ENCODE measurements around the gene TUBGCP2. TPM values are rescaled to one million over a fixed set of nuclear protein-coding genes. Genes with fewer than 3 reads are reported as not detected.

Gene TUBGCP2
- total RNA-seq, 1 experiment from 2014 or later, result 87.7 TPM

DNA sequence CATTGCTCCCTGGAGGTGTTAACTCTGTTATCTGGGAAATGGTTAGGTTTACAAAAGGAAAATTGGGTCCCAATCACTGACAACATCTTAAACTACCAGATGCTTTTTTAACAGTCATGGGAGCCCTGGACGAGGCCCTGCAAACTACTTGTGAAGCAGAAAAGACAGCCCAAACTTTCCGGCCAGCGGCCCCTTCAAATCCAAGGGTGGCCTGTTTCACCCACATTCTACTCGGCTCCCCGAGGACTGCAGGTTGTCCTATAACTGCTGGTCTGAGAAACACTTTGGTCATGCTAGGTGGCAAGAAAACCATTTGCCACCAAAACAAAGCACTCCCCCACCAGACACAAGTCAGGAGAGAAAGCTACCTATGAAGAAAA, 2.6 kb downstream of the TUBGCP2 start:
- no peak for DNase-seq (ENCODE audit: low spot score)

- DNase-seq (ENCODE audit: low spot score), result no peak
Measured at GRCh38 chr10:133303206-133303605, 5.5 kb downstream of the TUBGCP2 start.

- DNase-seq (ENCODE audit: low spot score), result no peak
Measured at GRCh38 chr10:133302230-133302629, 6.4 kb downstream of the TUBGCP2 start.

GRCh38 chr10:133299738-133300137, 8.9 kb downstream of the TUBGCP2 start:
- DNase-seq (ENCODE audit: low spot score), result no peak

DNA sequence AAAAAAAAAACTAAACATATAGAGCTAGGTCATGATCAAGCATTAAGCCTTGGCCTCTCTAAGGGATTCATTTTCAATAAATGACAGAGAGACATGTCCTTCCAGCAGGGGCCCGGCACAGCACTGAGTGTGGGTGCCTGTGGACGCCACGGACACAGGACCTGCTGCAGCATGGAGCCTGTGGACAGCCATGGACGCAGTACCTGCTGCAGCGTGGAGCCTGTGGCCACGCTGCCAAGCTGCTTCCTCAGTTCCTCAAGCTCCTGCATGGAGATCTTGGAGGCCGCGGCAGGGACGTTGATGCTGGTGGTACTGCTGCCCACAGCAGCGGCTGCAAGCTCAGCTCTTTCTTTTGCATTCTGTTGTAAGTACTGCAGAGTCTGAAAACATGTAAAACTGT, 9.4 kb downstream of the TUBGCP2 start:
- DNase-seq (ENCODE audit: low spot score), result no peak

GRCh38 chr10:133298466-133298865, 10.2 kb downstream of the TUBGCP2 start:
- no peak for DNase-seq (ENCODE audit: low spot score)

DNA sequence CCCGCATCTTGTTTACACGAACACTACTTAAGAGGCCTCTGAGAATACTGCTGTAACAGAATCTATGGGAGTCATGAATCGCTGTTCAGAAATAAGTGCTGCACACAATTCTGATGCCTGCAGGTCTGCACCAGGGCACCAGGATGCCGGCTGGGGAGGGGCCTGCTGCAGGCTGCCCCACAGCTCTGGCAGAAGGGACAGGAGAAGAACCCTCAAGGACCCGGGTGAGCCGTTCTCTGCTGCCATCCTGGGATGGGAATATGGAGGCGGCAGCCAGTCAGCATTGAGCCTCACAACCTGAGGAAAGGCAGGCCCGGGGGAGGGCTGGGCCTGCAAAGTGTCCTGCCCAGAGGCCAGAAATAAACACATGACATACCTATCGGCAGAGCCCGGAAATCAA, 11.2 kb downstream of the TUBGCP2 start:
- DNase-seq (ENCODE audit: low spot score), result no peak

DNA sequence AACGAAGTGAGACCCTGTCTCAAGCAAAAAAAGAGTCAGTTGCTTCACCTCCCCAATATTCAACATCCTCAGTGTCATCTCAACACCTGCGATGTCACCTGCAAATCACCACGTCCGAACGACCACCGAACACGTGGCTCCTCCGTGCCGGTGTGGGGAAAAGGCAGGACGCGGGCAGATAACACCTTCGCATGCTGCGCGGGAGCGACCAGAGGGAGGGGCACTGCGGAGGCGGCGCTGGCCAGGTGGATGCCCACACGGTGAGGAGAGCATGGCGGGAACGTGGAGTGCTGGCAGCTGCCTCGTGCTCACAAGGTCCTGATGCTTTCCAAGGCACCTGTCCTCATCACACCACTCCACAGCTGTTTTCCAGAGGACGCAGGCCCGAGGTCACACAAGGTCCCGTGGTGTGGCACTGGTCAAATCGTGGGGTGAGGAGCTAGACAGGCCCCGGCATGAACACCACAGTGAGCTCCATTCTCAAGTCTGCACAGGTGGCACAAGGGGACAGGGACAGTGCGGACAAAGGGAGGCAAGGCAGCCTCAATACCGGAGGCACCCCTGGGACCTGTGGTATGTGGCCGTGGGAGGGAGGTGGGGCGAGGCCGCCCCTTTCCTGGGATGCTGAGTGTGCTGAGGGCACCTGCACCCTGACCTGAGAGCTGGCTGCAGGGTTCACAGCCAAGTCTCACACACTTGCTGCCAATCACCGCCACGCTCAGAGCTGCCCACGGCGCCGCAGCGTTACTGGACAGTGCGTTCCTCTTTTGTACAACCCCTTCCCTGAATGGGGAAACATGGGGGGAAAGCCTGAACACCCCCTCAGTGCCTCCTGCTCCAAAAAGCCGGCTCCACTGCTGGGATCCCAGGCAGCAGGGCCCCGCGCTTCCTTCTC, 13.0 kb downstream of the TUBGCP2 start:
- DNase-seq (ENCODE audit: low spot score), result no peak

- DNase-seq (ENCODE audit: low spot score), result no peak
Measured at GRCh38 chr10:133294189-133294588, 14.5 kb downstream of the TUBGCP2 start.

GRCh38 chr10:133293810-133294119, 14.9 kb downstream of the TUBGCP2 start:
- no peak for DNase-seq (ENCODE audit: low spot score)

GRCh38 chr10:133292919-133293809, 15.5 kb downstream of the TUBGCP2 start:
- no peak for DNase-seq (ENCODE audit: low spot score)

GRCh38 chr10:133289761-133290160, 18.9 kb downstream of the TUBGCP2 start:
- DNase-seq (ENCODE audit: low spot score), result no peak

- no peak for DNase-seq (ENCODE audit: low spot score)
Measured at GRCh38 chr10:133287832-133288500, 20.7 kb downstream of the TUBGCP2 start.

DNA sequence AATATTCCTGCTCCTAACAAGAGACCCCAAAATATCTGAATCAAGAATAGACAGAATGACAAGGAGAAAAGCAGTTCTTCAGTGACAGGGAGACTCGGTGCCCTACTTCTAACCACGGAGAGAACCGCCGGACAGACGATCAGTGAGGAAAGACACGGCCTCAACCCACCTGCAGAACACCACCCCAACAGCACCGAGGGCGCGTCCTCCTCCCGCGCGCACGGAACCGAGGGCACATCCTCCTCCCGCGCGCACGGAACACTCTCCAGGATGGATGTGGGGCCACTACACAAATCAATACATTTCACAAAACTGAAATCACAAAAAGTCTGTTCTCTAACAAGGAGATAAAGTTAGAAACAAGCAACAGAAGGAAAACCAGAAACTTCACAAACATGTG, 22.3 kb downstream of the TUBGCP2 start:
- no peak for DNase-seq (ENCODE audit: low spot score)

GRCh38 chr10:133285217-133285616, 23.5 kb downstream of the TUBGCP2 start:
- DNase-seq (ENCODE audit: low spot score), result no peak

- DNase-seq (ENCODE audit: low spot score), result no peak
Measured at GRCh38 chr10:133283931-133284330, 24.7 kb downstream of the TUBGCP2 start.

GRCh38 chr10:133282846-133283390, 25.8 kb downstream of the TUBGCP2 start:
- DNase-seq (ENCODE audit: low spot score), result no peak

GRCh38 chr10:133281628-133282372, 26.9 kb downstream of the TUBGCP2 start:
- no peak for DNase-seq (ENCODE audit: low spot score)

GRCh38 chr10:133281084-133281483, 27.6 kb downstream of the TUBGCP2 start:
- DNase-seq (ENCODE audit: low spot score), result no peak

- peak; percentile 46 for DNase-seq (ENCODE audit: low spot score)
Measured at GRCh38 chr10:133280391-133281059, 28.1 kb downstream of the TUBGCP2 start.
